Measurements from ENCODE around the gene P2RY1.

Gene P2RY1

GRCh38 chr3:152834776-152835600 is at the start of gene P2RY1:
TSS of gene P2RY1 (plus strand) at chr3:152835131. CDS start at chr3:152835783, 652 bp downstream.
- no peak for DNase-seq (ENCODE audit: low spot score)

- peak; percentile 17 for DNase-seq (ENCODE audit: low spot score)
Measured at GRCh38 chr3:152786977-152787681, 47.8 kb upstream of the P2RY1 start.

- no peak for DNase-seq (ENCODE audit: low spot score)
Measured at GRCh38 chr3:152790651-152791387, 44.1 kb upstream of the P2RY1 start.

GRCh38 chr3:152793969-152794368 is 41.0 kb upstream of the P2RY1 start:
- no peak for DNase-seq (ENCODE audit: low spot score)

GRCh38 chr3:152797751-152798432 is 37.0 kb upstream of the P2RY1 start:
- DNase-seq (ENCODE audit: low spot score), result no peak

- DNase-seq (ENCODE audit: low spot score), result no peak
Measured at GRCh38 chr3:152811974-152812760, 22.8 kb upstream of the P2RY1 start.

GRCh38 chr3:152817400-152817799 is 17.5 kb upstream of the P2RY1 start:
- no peak for DNase-seq (ENCODE audit: low spot score)

- no peak for DNase-seq (ENCODE audit: low spot score)
Measured at GRCh38 chr3:152818027-152818426, 16.9 kb upstream of the P2RY1 start.

- DNase-seq (ENCODE audit: low spot score), result no peak
Measured at GRCh38 chr3:152823173-152823572, 11.8 kb upstream of the P2RY1 start.

GRCh38 chr3:152823781-152824180 is 11.2 kb upstream of the P2RY1 start:
- DNase-seq (ENCODE audit: low spot score), result no peak

GRCh38 chr3:152825566-152825965 is 9.4 kb upstream of the P2RY1 start:
- DNase-seq (ENCODE audit: low spot score), result no peak

GRCh38 chr3:152826476-152826875 is 8.5 kb upstream of the P2RY1 start:
- DNase-seq (ENCODE audit: low spot score), result no peak

GRCh38 chr3:152827313-152827712 is 7.6 kb upstream of the P2RY1 start:
- no peak for DNase-seq (ENCODE audit: low spot score)

- no peak for DNase-seq (ENCODE audit: low spot score)
Measured at GRCh38 chr3:152828075-152828840, 6.7 kb upstream of the P2RY1 start.

- no peak for DNase-seq (ENCODE audit: low spot score)
Measured at GRCh38 chr3:152830245-152830644, 4.7 kb upstream of the P2RY1 start.

- no peak for DNase-seq (ENCODE audit: low spot score)
Measured at GRCh38 chr3:152832046-152832445, 2.9 kb upstream of the P2RY1 start.

GRCh38 chr3:152833089-152833488 is 1.8 kb upstream of the P2RY1 start:
- DNase-seq (ENCODE audit: low spot score), result no peak

GRCh38 chr3:152834191-152834775 is 648 bp upstream of the P2RY1 start:
- DNase-seq (ENCODE audit: low spot score), result no peak

- DNase-seq (ENCODE audit: low spot score), result no peak
Measured at GRCh38 chr3:152835601-152836102, 721 bp downstream of the P2RY1 start.

GRCh38 chr3:152836269-152836668 is 1.3 kb downstream of the P2RY1 start:
- no peak for DNase-seq (ENCODE audit: low spot score)

All from NAMALWA (cell line).